K562 (cell line): Measurements from ENCODE around the gene CSNK1G1. TPM values are rescaled to one million over a fixed set of nuclear protein-coding genes. Genes with fewer than 3 reads are reported as not detected.

Source experiments
- FIP1L1 ChIP-seq: fragments of 200-400 bp; formaldehyde crosslinking; IDR thresholded peaks from 2 replicates; pipeline ENCODE4 v1.6.1; 2018; ENCODE audit warnings: mild to moderate bottlenecking, low read depth, low read length; ENCODE audit not compliant: poor library complexity, severe bottlenecking
- GTF2E2 ChIP-seq: fragments of 200-800 bp; sonication (Bioruptor generic); IDR thresholded peaks from 2 replicates; pipeline ENCODE4 v1.6.1; 2016; ENCODE audit warnings: missing genetic modification characterization, missing compliant biosample characterization
- JUN ChIP-seq, 2 experiments: sonication (generic) in 1 of 2; formaldehyde crosslinking in 1 of 2; IDR thresholded peaks; 2 replicates each; pipeline versions ENCODE4 v1.6.1 to v1.8.0; 2012 to 2022; ENCODE audit warnings: borderline replicate concordance in 2 of 2, mild to moderate bottlenecking in 2 of 2, improper control_type of control experiment in 1 of 2, low read depth in 1 of 2, low read length in 1 of 2, missing genetic modification reagents in 1 of 2
- MEF2D ChIP-seq: conservative IDR thresholded peaks from 2 replicates; pipeline ENCODE4 v1.6.1; 2016; ENCODE audit warnings: low read depth, missing genetic modification characterization, missing compliant biosample characterization
- MLLT1 ChIP-seq, 2 experiments: fragments of 450-650 bp; IDR thresholded peaks; 2 replicates each; pipeline ENCODE4 v1.6.1; 2016
- MTA1 ChIP-seq: fragments of 450-650 bp; IDR thresholded peaks from 2 replicates; pipeline ENCODE4 v1.6.1; 2017; ENCODE audit warnings: borderline replicate concordance
- NCOA2 ChIP-seq, 2 experiments: fragments of 450-650 bp; IDR thresholded peaks; 2 replicates each; pipeline ENCODE4 v1.6.1; 2018; ENCODE audit warnings: mild to moderate bottlenecking in 2 of 2, moderate library complexity in 1 of 2; ENCODE audit not compliant: partially characterized antibody in 2 of 2
- NCOA6 ChIP-seq: fragments of 450-650 bp; IDR thresholded peaks from 2 replicates; pipeline ENCODE4 v1.6.1; 2017; ENCODE audit warnings: mild to moderate bottlenecking
- NFYB ChIP-seq: IDR thresholded peaks from 2 replicates; pipeline ENCODE4 v1.6.1; 2011; ENCODE audit warnings: mild to moderate bottlenecking, moderate library complexity; ENCODE audit not compliant: insufficient read length; ENCODE audit errors: extremely low read depth
- NKRF ChIP-seq: fragments of 450-650 bp; IDR thresholded peaks from 2 replicates; pipeline ENCODE4 v1.6.1; 2016; ENCODE audit warnings: borderline replicate concordance
- POLR2AphosphoS2 ChIP-seq: IDR thresholded peaks from 2 replicates; pipeline ENCODE4 v1.6.1; 2012; ENCODE audit warnings: low read length, improper control_type of control experiment
- SRSF9 ChIP-seq: fragments of 200-400 bp; formaldehyde crosslinking; IDR thresholded peaks from 2 replicates; pipeline ENCODE4 v1.6.1; 2017; ENCODE audit warnings: low read depth, low read length, borderline replicate concordance
- WHSC1 ChIP-seq: IDR thresholded peaks from one replicate; pipeline ENCODE4 v1.6.1; 2012; ENCODE audit warnings: low read length, control low read depth, inconsistent platforms
- ZC3H4 ChIP-seq: sonication (generic); formaldehyde crosslinking; IDR thresholded peaks from 2 replicates; pipeline ENCODE4 v1.9.0; 2021; ENCODE audit warnings: missing genetic modification reagents, borderline replicate concordance
- ZNF584 ChIP-seq: fragments of 200-800 bp; sonication (Bioruptor generic); IDR thresholded peaks from 2 replicates; pipeline ENCODE4 v1.6.1; 2016; ENCODE audit warnings: low read depth, mild to moderate bottlenecking, missing genetic modification characterization, missing compliant biosample characterization
- ZNF644 ChIP-seq: fragments of 200-800 bp; sonication (Bioruptor generic); IDR thresholded peaks from 2 replicates; pipeline ENCODE4 v1.6.1; 2016; ENCODE audit warnings: low read depth, missing genetic modification characterization, missing compliant biosample characterization
- polyA plus RNA-seq, 8 experiments: library from polyadenylated mRNA; depleted of rRNA in 4 of 8; stranded (reverse) in 5 of 8; unstranded in 3 of 8; fragments of >200 nt; fragmentation: Nextera tagmentation in 2 of 8; fragmentation: Illumina TruSeq in 1 of 8; extraction: Ambion mirVana in 2 of 8; extraction: Trizol in 1 of 8; gene quantifications; 2 replicates each; pipeline versions ENCODE4 v1.2.1 to v1.2.3, GENCODE V29; 2011 to 2014; ENCODE audit warnings: inconsistent platforms in 1 of 8, missing spikeins in 1 of 8
- total RNA-seq, 7 experiments: library from RNA; depleted of rRNA in 6 of 7; stranded (reverse); fragments of >200 nt in 6 of 7; fragmentation: Illumina TruSeq in 2 of 7; extraction: Trizol in 2 of 7; gene quantifications; 2 replicates each; pipeline versions ENCODE4 v1.2.1 to v1.2.3, GENCODE V29; 2011 to 2021; ENCODE audit warnings: low replicate concordance in 1 of 7
- TF ChIP-seq, protein P1 (sequence below): fragments of 250-450 bp; sonication (Bioruptor Pico); IDR thresholded peaks from 2 replicates; pipeline ENCODE4 v1.5.0; 2021; ENCODE audit warnings: mild to moderate bottlenecking, moderate library complexity
- TF ChIP-seq, protein P2 (sequence below): sonication (generic); formaldehyde crosslinking; IDR thresholded peaks from 2 replicates; pipeline ENCODE4 v1.8.0; 2022; ENCODE audit warnings: mild to moderate bottlenecking, missing genetic modification reagents

Gene CSNK1G1
- total and polyA plus RNA-seq, 9 of the 15 experiments (the other 6 are each of a cell fraction or from before 2014, with no cell fraction given), result 4.5 to 18.5 (median 9.5) TPM

DNA sequence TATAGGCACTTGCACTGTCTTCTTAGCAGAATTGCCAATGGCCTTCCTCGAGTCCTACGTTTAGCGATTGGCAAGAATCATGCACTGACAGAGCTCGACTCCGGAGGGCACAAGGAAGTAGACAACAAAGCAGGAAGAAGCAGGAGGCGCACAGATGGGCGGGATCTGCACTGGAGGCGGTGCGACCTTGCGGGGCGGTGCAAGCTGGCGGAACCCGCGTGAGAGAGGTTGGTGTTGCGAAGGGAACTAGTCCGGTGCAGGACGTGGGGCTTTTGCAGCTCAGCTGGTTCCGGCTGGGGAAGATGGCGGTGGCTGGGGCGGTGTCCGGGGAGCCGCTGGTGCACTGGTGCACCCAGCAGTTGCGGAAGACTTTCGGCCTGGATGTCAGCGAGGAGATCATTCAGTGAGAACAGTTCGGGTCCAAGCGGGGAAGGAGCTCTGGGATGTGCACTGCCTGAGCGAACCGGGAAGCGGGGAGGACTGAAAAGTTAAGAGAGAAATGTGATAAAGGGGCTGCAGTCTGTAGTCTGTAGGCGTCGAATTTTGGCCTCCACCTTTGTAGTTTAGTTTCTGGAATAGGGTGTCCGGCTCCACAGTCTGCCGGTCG is 31.7 kb upstream of the CSNK1G1 start, which contains the start of gene TRIP4 (continued):
- TF ChIP-seq NKRF (peak; percentile 97), NCOA2 (IDR thresholded peaks at IDR 0.05; ENCODE audit: partially characterized antibody in 2 of 2) (no peak), ZC3H4 (no peak), GTF2E2 (tag) (peak; percentile 96), WHSC1 (no peak), FIP1L1 (peak; percentile 80), MLLT1 (IDR thresholded peaks at IDR 0.05) (peak; percentile 70 to 77; a peak in 3 of 4 replicates), MTA1 (peak; percentile 68; the same call in 1 of the 2 replicates), MEF2D (tag) (no peak), ZNF584 (CRISPR knock-in tag) (no peak), POLR2AphosphoS2 (no peak), NCOA6 (no peak), SRSF9 (no peak), JUN (IDR thresholded peaks at IDR 0.05; ENCODE audit: borderline replicate concordance, low read depth, low read length) (peak; percentile 79), JUN (CRISPR knock-in tag; IDR thresholded peaks at IDR 0.05; ENCODE audit: borderline replicate concordance) (no peak), ZNF644 (no peak), NFYB (no peak)
- TF ChIP-seq, protein P1, sequence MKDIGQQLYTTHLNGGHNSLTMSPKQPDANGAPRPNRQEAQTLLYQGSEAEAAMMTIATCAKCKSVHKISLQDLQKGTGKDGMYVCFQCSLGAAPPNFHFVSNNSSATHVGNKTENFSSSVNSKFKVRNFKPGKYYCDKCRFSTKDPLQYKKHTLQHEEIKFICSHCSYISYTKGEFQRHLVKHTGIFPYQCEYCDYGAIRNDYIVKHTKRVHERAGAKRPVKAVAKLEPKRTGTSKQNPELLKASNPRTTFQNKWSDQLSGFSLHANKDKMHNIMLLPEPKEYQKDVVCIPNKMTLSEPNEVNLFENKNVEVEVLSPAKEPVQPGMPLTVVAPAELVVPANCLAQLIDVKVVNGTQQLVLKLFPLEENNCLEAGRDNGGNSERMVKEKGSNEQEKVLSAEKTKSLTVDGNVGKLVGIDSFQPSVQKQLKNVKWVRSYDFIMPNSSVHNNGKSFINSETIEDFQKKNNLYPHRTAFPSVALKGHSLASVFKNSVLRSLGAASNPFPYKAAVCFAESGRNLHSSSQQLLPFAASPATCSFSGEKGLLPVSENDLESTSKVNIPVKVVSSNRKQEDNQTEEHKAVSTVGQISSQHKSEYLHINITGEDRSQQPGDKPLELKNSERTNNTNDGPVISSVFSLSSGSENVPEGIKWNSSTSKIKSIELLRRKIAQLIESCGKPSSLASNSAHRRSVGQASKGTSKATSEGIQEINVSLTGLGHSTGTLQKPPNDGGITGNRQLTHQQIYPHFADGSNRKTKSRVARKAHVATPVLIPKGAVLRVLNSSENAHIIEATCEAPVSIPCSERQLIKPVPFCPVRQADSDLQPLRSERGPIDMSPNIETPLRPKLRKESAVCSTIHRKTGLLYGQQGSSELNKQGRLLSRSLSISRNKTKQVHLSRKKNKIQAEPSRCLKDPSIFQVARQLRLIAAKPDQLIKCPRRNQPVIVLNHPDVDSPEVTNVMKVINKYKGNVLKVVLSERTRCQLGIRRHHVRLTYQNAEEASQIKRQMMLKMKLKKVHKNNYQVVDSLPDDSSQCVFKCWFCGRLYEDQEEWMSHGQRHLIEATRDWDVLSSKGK (CRISPR knock-in tag), result no peak
- TF ChIP-seq, protein P2, sequence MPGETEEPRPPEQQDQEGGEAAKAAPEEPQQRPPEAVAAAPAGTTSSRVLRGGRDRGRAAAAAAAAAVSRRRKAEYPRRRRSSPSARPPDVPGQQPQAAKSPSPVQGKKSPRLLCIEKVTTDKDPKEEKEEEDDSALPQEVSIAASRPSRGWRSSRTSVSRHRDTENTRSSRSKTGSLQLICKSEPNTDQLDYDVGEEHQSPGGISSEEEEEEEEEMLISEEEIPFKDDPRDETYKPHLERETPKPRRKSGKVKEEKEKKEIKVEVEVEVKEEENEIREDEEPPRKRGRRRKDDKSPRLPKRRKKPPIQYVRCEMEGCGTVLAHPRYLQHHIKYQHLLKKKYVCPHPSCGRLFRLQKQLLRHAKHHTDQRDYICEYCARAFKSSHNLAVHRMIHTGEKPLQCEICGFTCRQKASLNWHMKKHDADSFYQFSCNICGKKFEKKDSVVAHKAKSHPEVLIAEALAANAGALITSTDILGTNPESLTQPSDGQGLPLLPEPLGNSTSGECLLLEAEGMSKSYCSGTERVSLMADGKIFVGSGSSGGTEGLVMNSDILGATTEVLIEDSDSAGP (CRISPR knock-in tag), result peak; percentile 81; the same call in 1 of the 2 replicates
